Fibroblast of peridontal ligament (primary cell): ENCODE data around the gene HNRNPUL1.
A peak's percentile ranks its signal among the peaks of the same experiment; 100 is the strongest.
"Not testable (repeated sequence)": the region's sequence is repeated elsewhere in the genome, so short reads cannot be mapped to it uniquely, and the experiment has no call there.

ENCODE experiments used
- DNase-seq: peaks from one replicate; pipeline ENCODE4 v3.0.0-alpha.2; 2010; ENCODE audit errors: extremely low read depth

Gene HNRNPUL1

GRCh38 chr19:41276231-41276630, 12.1 kb downstream of the HNRNPUL1 start:
- DNase-seq: no peak

GRCh38 chr19:41278478-41278877, 14.3 kb downstream of the HNRNPUL1 start:
- no peak for DNase-seq

GRCh38 chr19:41288673-41289530, 24.7 kb downstream of the HNRNPUL1 start:
- no peak for DNase-seq

- not testable (repeated sequence) for DNase-seq
Observed at GRCh38 chr19:41289814-41290213, 25.6 kb downstream of the HNRNPUL1 start.

- DNase-seq: no peak
Observed at GRCh38 chr19:41294393-41294792, 30.2 kb downstream of the HNRNPUL1 start.

GRCh38 chr19:41295499-41295898, 31.3 kb downstream of the HNRNPUL1 start:
- no peak for DNase-seq

- DNase-seq: no peak
Observed at GRCh38 chr19:41296433-41296871, 32.3 kb downstream of the HNRNPUL1 start.

GRCh38 chr19:41297628-41298347, 33.6 kb downstream of the HNRNPUL1 start:
- peak; percentile 6 for DNase-seq

GRCh38 chr19:41298348-41298964, 34.3 kb downstream of the HNRNPUL1 start:
- DNase-seq: peak; percentile 92

- DNase-seq: peak; percentile 12
Observed at GRCh38 chr19:41299046-41299754, 35.0 kb downstream of the HNRNPUL1 start.

- DNase-seq: peak; percentile 84
Observed at GRCh38 chr19:41299755-41300089, 35.5 kb downstream of the HNRNPUL1 start.

GRCh38 chr19:41300555-41300954, 36.4 kb downstream of the HNRNPUL1 start:
- no peak for DNase-seq

GRCh38 chr19:41302624-41303351, 38.6 kb downstream of the HNRNPUL1 start:
- DNase-seq: no peak

GRCh38 chr19:41303954-41304353, 39.8 kb downstream of the HNRNPUL1 start:
- no peak for DNase-seq

- no peak for DNase-seq
Observed at GRCh38 chr19:41304706-41305483, 40.7 kb downstream of the HNRNPUL1 start.

GRCh38 chr19:41305927-41306793, 42.0 kb downstream of the HNRNPUL1 start:
- DNase-seq: no peak

- DNase-seq: no peak
Observed at GRCh38 chr19:41307090-41307875, 43.1 kb downstream of the HNRNPUL1 start.

- DNase-seq: no peak
Observed at GRCh38 chr19:41307954-41308449, 43.8 kb downstream of the HNRNPUL1 start.
